Astrocyte (in vitro differentiated cells and primary cell): ENCODE data around the gene UST.

ENCODE experiments used
- EZH2 ChIP-seq: IDR thresholded peaks from 2 replicates; pipeline ENCODE4 v1.6.1; 2012; ENCODE audit warnings: mild to moderate bottlenecking, low read length, inconsistent platforms; ENCODE audit not compliant: insufficient read depth
- TF ChIP-seq, protein P1 (sequence below): IDR thresholded peaks from 2 replicates; pipeline ENCODE4 v1.5.1; 2011; ENCODE audit warnings: low read depth, mild to moderate bottlenecking, inconsistent platforms, low read length, moderate library complexity; ENCODE audit not compliant: insufficient read depth

DNA sequence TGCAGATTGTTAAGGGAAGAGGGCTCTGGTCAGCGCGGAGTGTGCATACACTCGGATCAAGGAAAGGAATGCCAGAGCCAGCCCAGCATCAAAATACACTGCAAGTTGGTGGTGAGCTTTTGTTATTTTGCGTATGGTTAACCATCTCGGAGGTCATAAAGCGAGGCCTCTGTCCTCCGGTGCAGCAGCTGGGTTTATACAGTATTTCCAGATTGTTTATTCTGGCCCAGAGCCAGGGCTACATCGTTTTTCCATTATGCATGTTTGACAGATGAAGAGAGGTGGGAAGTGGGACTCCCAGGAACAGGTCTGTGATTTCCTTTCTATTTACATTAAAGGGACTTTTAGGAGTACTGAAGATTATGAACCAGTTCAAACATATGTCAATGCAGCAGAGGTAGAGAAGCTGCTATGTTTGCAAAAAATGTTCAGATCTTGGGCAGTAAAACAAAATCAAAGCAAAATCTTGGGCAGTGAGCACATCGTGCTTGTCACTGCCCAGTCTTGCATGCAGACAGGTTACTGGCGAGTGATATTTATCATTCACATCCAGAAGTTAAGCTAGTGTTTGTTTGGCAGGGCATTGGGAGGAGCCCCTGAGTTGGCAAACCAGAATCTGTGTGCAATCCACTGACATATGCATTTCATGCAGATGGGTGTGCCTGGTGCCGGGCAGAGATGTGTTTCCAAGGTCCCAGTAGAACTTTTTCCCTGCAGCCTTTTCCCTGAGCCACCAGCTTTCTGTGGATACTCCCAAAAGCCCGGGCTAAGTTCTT is 314.3 kb downstream of the UST start:
- no peak for TF ChIP-seq EZH2
- TF ChIP-seq, protein P1, sequence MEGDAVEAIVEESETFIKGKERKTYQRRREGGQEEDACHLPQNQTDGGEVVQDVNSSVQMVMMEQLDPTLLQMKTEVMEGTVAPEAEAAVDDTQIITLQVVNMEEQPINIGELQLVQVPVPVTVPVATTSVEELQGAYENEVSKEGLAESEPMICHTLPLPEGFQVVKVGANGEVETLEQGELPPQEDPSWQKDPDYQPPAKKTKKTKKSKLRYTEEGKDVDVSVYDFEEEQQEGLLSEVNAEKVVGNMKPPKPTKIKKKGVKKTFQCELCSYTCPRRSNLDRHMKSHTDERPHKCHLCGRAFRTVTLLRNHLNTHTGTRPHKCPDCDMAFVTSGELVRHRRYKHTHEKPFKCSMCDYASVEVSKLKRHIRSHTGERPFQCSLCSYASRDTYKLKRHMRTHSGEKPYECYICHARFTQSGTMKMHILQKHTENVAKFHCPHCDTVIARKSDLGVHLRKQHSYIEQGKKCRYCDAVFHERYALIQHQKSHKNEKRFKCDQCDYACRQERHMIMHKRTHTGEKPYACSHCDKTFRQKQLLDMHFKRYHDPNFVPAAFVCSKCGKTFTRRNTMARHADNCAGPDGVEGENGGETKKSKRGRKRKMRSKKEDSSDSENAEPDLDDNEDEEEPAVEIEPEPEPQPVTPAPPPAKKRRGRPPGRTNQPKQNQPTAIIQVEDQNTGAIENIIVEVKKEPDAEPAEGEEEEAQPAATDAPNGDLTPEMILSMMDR: no peak
